HEK293 (cell line): Measurements from ENCODE around the gene PEX7.

Experiments
- CTCF ChIA-PET: fragments of 350-600 bp; formaldehyde crosslinking; extraction: SDS; loops from one replicate; lab custom pipeline; 2021; ENCODE audit warnings: antibody characterized with exemption; lab: Yijun Ruan, JAX
- POLR2A ChIA-PET: fragments of 300-600 bp; formaldehyde crosslinking; extraction: SDS; loops from one replicate; lab custom pipeline; 2020; ENCODE audit warnings: antibody characterized with exemption, inconsistent platforms; lab: Yijun Ruan, JAX
- H3K27ac ChIP-seq: fragments of 200-500 bp; sonication (Bioruptor generic); 2 replicates; pipeline ENCODE4 v1.5.1; 2014; ENCODE audit warnings: low read depth, low read length, control low read depth, inconsistent platforms; ENCODE audit errors: extremely low read depth
- H3K36me3 ChIP-seq, 2 experiments: fragments of 200-500 bp in 1 of 2; sonication (Bioruptor generic) in 1 of 2; 1 replicate in 1 of 2; 2 replicates in 1 of 2; pipeline ENCODE4 v1.5.1; 2014 to 2017; ENCODE audit warnings: inconsistent platforms in 2 of 2, low read length in 2 of 2; ENCODE audit not compliant: control insufficient read depth in 2 of 2, insufficient read depth in 1 of 2
- H3K4me1 ChIP-seq: fragments of 200-500 bp; sonication (Bioruptor generic); 2 replicates; pipeline ENCODE4 v1.5.1; 2014; ENCODE audit warnings: mild to moderate bottlenecking, low read length, inconsistent platforms; ENCODE audit not compliant: control insufficient read depth, insufficient read depth
- H3K4me3 ChIP-seq: 2 replicates; pipeline ENCODE4 v1.5.1; 2011; ENCODE audit warnings: low read depth, mild to moderate bottlenecking, control low read depth, low read length, moderate library complexity
- H3K9me3 ChIP-seq: fragments of 200-500 bp; sonication (Bioruptor generic); 2 replicates; pipeline ENCODE4 v1.5.1; 2014; ENCODE audit warnings: low read depth, low read length, inconsistent platforms; ENCODE audit not compliant: control insufficient read depth, insufficient read depth
- FEZF1 ChIP-seq: fragments of 450-650 bp; formaldehyde crosslinking; IDR thresholded peaks from 2 replicates; pipeline ENCODE4 v1.5.1; 2016; ENCODE audit warnings: missing biosample characterization, missing genetic modification characterization
- GLIS1 ChIP-seq: fragments of 450-650 bp; formaldehyde crosslinking; IDR thresholded peaks from 2 replicates; pipeline ENCODE4 v1.5.1; 2016; ENCODE audit warnings: missing biosample characterization, missing genetic modification characterization
- HOXC10 ChIP-seq: sonication (generic); formaldehyde crosslinking; IDR thresholded peaks from 2 replicates; pipeline ENCODE4 v1.8.1; 2023; ENCODE audit warnings: mild to moderate bottlenecking, missing genetic modification reagents
- MZF1 ChIP-seq: fragments of 450-650 bp; formaldehyde crosslinking; IDR thresholded peaks from 2 replicates; pipeline ENCODE4 v1.5.1; 2017; ENCODE audit warnings: missing biosample characterization, missing genetic modification characterization, borderline replicate concordance
- SP2 ChIP-seq: fragments of 450-650 bp; formaldehyde crosslinking; IDR thresholded peaks from 2 replicates; pipeline ENCODE4 v1.5.1; 2016; ENCODE audit warnings: missing biosample characterization, missing genetic modification characterization
- ZBTB7A ChIP-seq: fragments of 450-650 bp; formaldehyde crosslinking; IDR thresholded peaks from 2 replicates; pipeline ENCODE4 v1.5.1; 2016; ENCODE audit warnings: low read depth, missing biosample characterization, missing genetic modification characterization
- ZFHX2 ChIP-seq: fragments of 450-650 bp; formaldehyde crosslinking; conservative IDR thresholded peaks from 2 replicates; pipeline ENCODE4 v1.5.1; 2016; ENCODE audit warnings: missing biosample characterization, missing genetic modification characterization
- ZIC2 ChIP-seq: fragments of 450-650 bp; formaldehyde crosslinking; IDR thresholded peaks from 2 replicates; pipeline ENCODE4 v1.5.1; 2016; ENCODE audit warnings: missing biosample characterization, missing genetic modification characterization
- ZNF157 ChIP-seq: fragments of 450-650 bp; formaldehyde crosslinking; IDR thresholded peaks from 2 replicates; pipeline ENCODE4 v1.5.1; 2016; ENCODE audit warnings: missing biosample characterization, missing genetic modification characterization
- ZNF2 ChIP-seq: fragments of 450-650 bp; formaldehyde crosslinking; IDR thresholded peaks from 2 replicates; pipeline ENCODE4 v1.5.1; 2016; ENCODE audit warnings: missing biosample characterization, missing genetic modification characterization
- ZNF239 ChIP-seq: fragments of 450-650 bp; formaldehyde crosslinking; IDR thresholded peaks from 2 replicates; pipeline ENCODE4 v1.5.1; 2016; ENCODE audit warnings: missing biosample characterization, missing genetic modification characterization
- ZNF350 ChIP-seq: fragments of 450-650 bp; formaldehyde crosslinking; IDR thresholded peaks from 2 replicates; pipeline ENCODE4 v1.5.0; 2017; ENCODE audit warnings: missing biosample characterization, mild to moderate bottlenecking, missing genetic modification characterization
- ZNF596 ChIP-seq: fragments of 450-650 bp; IDR thresholded peaks from 2 replicates; pipeline ENCODE4 v1.5.0; 2018; ENCODE audit warnings: missing biosample characterization, mild to moderate bottlenecking, missing genetic modification characterization, moderate library complexity
- ZNF623 ChIP-seq: fragments of 450-650 bp; formaldehyde crosslinking; IDR thresholded peaks from 2 replicates; pipeline ENCODE4 v1.5.1; 2016; ENCODE audit warnings: missing biosample characterization, missing genetic modification characterization
- ZNF677 ChIP-seq: fragments of 450-650 bp; IDR thresholded peaks from 2 replicates; pipeline ENCODE4 v1.5.0; 2018; ENCODE audit warnings: missing biosample characterization, mild to moderate bottlenecking, missing genetic modification characterization, moderate library complexity
- ZNF792 ChIP-seq: fragments of 450-650 bp; formaldehyde crosslinking; IDR thresholded peaks from 2 replicates; pipeline ENCODE4 v1.5.1; 2016; ENCODE audit warnings: missing biosample characterization, missing genetic modification characterization
- TF ChIP-seq, protein P1 (sequence below): fragments of 450-650 bp; IDR thresholded peaks from 2 replicates; pipeline ENCODE4 v1.5.1; 2018; ENCODE audit warnings: missing biosample characterization, missing genetic modification characterization
- TF ChIP-seq, protein P2 (sequence below): fragments of 450-650 bp; formaldehyde crosslinking; IDR thresholded peaks from 2 replicates; pipeline ENCODE4 v1.5.1; 2016; ENCODE audit warnings: missing biosample characterization, missing genetic modification characterization
- TF ChIP-seq, protein P3 (sequence below): fragments of 450-650 bp; formaldehyde crosslinking; IDR thresholded peaks from 2 replicates; pipeline ENCODE4 v1.5.1; 2016; ENCODE audit warnings: missing biosample characterization, missing genetic modification characterization

Gene PEX7

DNA sequence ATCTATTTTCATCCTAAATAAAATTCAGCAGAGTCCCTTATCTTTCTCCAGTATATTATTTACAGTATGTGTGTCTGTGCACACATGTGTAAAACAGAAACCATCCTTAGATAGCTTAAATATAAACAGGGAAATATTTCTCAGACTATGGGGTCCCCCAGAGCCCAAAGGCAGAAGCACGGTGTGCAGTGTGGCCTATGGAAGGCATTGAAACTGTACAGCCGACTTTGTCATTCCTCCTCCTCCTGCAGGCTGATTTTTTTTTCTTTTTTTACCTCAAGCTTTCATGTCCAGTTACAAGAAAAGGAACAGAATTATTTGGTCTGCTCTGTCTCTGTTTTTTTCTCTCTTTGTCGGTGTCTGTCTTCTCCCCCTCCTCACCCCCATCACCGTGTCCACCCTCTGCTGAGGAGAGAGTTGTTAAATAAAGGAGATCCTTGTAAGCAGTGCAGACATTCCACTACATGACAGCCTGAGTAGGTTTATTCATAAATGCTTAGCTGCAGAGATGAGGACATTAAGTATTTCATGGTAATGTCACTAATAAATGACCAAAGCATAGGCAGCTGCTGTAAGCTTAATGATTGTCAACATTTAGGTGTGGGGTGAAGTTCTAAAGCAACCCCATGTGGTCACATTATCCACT lies 67.9 kb downstream of the PEX7 start:
- POLR2A ChIA-PET, result interaction anchor here (0.6 kb wide), 1 partner anchor 9 kb away, joined by 8 read pairs; no protein-coding TSS in a partner anchor

DNA sequence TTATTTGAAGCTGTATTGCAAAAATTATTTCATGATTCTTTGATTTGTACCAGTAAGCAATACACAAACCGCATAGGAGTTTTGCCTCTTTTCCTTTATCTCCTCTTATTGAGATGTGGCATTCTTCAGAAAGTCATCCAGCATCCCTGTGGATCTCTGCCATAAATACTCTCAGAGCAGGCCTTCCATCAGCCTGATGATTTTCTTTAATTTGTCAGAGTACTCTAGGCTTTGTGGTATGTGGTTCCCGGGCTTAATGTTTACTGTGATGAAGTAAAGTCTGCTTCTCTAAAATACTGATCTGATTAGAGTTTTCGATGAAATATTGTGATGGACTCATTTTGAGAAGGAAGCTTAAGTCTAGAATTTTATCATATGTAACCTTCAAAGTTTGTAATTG lies 68.6 kb downstream of the PEX7 start:
- Histone ChIP-seq H3K4me3 (no peak overlapping the region), H3K4me1 (peaks cover 24% of the 10 kb centered on the region), H3K27ac (no peak overlapping the region), H3K36me3 (no peaks in the 10 kb centered on the region; a peak in 1 of 3 replicates), H3K9me3 (no peaks in the 10 kb centered on the region)
- CTCF ChIA-PET, result no interaction called here
- TF ChIP-seq ZBTB7A (tag by site-specific recombination) (no peak), MZF1 (tag by site-specific recombination) (no peak), ZIC2 (tag by site-specific recombination) (no peak), ZNF157 (no peak), ZNF792 (no peak), FEZF1 (tag by site-specific recombination) (no peak), ZNF623 (tag by site-specific recombination) (no peak), HOXC10 (CRISPR knock-in tag) (no peak), ZNF239 (tag by site-specific recombination) (no peak), SP2 (tag by site-specific recombination) (no peak), ZFHX2 (tag by site-specific recombination) (no peak), ZNF350 (tag by site-specific recombination) (no peak), GLIS1 (no peak), ZNF2 (tag by site-specific recombination) (no peak), ZNF596 (tag by site-specific recombination) (no peak), ZNF677 (tag by site-specific recombination) (no peak)
- TF ChIP-seq, protein P1, sequence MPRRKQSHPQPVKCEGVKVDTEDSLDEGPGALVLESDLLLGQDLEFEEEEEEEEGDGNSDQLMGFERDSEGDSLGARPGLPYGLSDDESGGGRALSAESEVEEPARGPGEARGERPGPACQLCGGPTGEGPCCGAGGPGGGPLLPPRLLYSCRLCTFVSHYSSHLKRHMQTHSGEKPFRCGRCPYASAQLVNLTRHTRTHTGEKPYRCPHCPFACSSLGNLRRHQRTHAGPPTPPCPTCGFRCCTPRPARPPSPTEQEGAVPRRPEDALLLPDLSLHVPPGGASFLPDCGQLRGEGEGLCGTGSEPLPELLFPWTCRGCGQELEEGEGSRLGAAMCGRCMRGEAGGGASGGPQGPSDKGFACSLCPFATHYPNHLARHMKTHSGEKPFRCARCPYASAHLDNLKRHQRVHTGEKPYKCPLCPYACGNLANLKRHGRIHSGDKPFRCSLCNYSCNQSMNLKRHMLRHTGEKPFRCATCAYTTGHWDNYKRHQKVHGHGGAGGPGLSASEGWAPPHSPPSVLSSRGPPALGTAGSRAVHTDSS (tag by site-specific recombination), result no peak
- TF ChIP-seq, protein P2, sequence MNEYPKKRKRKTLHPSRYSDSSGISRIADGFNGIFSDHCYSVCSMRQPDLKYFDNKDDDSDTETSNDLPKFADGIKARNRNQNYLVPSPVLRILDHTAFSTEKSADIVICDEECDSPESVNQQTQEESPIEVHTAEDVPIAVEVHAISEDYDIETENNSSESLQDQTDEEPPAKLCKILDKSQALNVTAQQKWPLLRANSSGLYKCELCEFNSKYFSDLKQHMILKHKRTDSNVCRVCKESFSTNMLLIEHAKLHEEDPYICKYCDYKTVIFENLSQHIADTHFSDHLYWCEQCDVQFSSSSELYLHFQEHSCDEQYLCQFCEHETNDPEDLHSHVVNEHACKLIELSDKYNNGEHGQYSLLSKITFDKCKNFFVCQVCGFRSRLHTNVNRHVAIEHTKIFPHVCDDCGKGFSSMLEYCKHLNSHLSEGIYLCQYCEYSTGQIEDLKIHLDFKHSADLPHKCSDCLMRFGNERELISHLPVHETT (tag by site-specific recombination), result no peak
- TF ChIP-seq, all 188 proteins: peak for 0
- POLR2A ChIA-PET, result interaction anchor here (0.6 kb wide), 1 partner anchor 9 kb away, joined by 8 read pairs; no protein-coding TSS in a partner anchor

More for the DNA sequence above, 67.9 kb downstream of the PEX7 start:
- Histone ChIP-seq H3K4me3 (no peak overlapping the region), H3K27ac (no peak overlapping the region), H3K4me1 (peaks cover 24% of the 10 kb centered on the region), H3K9me3 (no peaks in the 10 kb centered on the region), H3K36me3 (no peaks in the 10 kb centered on the region; a peak in 1 of 3 replicates)
- CTCF ChIA-PET, result interaction anchor here (0.6 to 7.5 kb wide), 2 partner anchors 45 to 197 kb away, joined by 4 to 33 read pairs; no protein-coding TSS in a partner anchor
- TF ChIP-seq, protein P3, sequence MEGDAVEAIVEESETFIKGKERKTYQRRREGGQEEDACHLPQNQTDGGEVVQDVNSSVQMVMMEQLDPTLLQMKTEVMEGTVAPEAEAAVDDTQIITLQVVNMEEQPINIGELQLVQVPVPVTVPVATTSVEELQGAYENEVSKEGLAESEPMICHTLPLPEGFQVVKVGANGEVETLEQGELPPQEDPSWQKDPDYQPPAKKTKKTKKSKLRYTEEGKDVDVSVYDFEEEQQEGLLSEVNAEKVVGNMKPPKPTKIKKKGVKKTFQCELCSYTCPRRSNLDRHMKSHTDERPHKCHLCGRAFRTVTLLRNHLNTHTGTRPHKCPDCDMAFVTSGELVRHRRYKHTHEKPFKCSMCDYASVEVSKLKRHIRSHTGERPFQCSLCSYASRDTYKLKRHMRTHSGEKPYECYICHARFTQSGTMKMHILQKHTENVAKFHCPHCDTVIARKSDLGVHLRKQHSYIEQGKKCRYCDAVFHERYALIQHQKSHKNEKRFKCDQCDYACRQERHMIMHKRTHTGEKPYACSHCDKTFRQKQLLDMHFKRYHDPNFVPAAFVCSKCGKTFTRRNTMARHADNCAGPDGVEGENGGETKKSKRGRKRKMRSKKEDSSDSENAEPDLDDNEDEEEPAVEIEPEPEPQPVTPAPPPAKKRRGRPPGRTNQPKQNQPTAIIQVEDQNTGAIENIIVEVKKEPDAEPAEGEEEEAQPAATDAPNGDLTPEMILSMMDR (tag by site-specific recombination), result 0 out of 2 replicates have a peak, but pooled peaks have one; percentile 13
- no peak for TF ChIP-seq ZNF596 (tag by site-specific recombination)
